Breast epithelium (tissue), 3 donors: ENCODE data around the gene JDP2.

Experiments
- CTCF ChIP-seq, 3 donors: fragments of 450-650 bp; IDR thresholded peaks; one replicate each; pipeline ENCODE4 v1.5.1; 2016 to 2017; ENCODE audit warnings: antibody characterized with exemption in 3 of 3, mild to moderate bottlenecking in 3 of 3, moderate library complexity in 3 of 3
- POLR2A ChIP-seq: fragments of 450-650 bp; IDR thresholded peaks from one replicate; pipeline ENCODE4 v1.6.1; 2016; ENCODE audit warnings: antibody characterized with exemption, mild to moderate bottlenecking, moderate library complexity

DNA sequence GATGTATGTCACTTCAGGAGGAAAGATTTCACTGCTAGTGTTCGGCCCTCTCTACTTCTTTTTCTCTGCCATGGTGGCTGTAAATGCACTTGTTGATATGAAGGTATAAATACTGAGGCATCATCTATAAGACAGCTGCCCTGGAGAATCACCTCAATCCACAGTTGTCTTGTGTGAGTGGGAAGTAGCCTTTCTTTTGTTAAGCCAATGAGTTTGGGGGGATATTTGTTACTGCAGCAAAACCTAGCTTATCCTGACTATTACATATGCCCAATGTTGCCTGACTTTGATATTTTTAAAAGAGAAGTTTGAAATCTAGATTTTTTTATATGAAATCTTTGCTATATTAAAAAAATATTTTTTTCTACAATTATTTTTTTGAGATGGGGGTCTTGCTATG is 3.3 kb upstream of the JDP2 start:
- no peak for TF ChIP-seq POLR2A
- TF ChIP-seq CTCF (IDR thresholded peaks at IDR 0.05): no peak
